ENCODE results near the gene GOT2.
"Not testable (repeated sequence)": the region's sequence is repeated elsewhere in the genome, so short reads cannot be mapped to it uniquely, and the experiment has no call there.

The GOT2 gene

DNA sequence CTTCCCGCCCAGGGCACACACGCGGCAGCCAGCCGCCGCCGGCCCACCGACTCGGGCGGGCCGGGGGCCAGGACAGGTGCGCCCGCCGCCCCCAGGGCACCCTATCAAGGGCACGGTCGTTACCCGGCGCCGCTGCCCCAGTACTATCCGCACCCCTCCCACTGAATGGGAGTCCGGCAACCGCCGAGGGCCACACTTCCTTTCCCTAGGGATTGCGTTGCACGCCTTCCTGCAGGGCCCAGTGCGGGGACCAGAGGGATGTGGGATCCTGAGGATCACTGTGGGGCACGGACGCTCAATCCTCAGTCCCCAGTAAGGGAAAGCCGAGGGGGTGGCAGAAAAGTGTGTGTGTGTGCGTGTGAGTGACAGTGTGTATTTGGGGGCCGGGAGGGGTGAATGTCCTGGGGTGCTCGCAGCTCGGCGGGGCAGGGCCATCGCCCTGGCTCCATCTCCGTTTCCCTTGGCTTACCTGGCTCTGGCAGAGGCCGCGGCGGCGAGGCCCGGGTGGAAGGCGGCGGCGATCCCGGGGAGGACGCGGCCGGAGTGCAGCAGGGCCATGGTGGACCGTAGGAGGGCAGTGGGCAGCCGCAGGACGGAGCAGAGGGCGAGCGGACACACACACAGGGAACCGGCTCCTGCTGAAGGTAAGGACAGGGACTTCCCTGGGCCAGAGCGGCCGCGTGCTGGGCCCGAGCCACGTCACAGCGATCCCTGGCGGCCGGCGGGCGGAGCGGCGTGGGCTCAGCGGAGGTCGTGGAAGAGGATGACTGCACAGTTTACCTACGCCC, at the start of gene GOT2:
Gene GOT2 (minus strand): TSS at position 646 of the 788 bp plus-strand sequence. CDS start 88 bp downstream, at position 558.
- peak; percentile 83 for DNase-seq

DNA sequence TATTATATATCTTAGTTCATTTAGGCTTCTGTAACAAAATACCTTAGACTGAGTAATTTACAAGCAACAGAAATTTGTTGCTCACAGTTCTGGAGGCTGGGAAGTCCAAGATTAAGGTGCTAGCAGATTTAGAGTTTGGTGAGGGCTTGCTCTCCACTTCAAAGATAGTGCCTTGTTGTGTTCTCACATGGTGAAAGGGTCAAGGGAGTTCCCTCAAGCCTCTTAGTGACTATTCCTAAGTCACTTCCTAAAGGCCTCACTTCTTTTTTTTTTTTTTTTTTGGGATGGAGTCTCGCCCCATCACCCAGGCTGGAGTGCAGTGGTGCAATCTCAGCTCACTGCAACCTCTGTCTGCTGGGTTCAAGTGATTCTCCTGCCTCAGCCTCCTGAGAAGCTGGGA, 45.2 kb upstream of the GOT2 start:
- not testable (repeated sequence) for DNase-seq

- DNase-seq = no peak
These were observed 39.8 kb upstream of the GOT2 start for GRCh38 chr16:58773870-58774269.

DNA sequence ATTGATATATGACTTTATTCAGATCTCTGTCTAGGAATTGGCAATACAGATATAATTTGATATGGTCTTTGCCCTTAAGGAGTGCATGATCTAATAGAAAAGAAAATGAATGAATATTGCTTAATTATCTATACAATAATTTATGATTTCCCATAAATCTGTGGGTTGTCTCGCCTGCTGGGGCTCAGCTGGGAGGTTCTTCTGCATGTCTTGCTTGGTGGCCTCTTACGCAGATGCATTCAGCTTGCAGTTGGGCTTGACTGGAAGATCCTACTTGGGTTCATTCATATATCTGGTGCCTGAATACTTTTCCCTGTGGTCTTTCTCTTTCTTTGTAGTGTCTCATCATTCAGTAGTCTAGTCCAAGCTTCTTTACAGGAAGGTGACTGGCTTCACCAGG, 34.0 kb upstream of the GOT2 start:
- DNase-seq = no peak

DNA sequence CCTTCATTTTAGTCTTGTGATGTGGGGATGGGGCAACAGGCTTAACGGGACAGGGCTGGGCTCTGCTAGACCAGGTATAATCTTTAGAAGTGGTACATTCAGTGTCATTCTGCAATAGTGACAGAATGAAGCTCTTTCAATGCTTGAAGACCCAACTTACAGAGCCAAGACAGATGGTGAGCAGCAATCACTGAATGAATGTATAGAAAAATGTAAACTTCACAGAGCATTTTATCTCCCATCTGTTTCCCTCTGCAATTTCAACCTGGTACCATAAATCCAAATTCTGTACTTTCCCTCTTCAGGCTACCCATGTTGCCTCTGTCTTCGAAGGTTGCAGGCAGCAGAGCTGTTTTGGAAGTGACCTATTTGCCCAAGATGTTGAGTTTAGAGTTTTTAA, 33.5 kb upstream of the GOT2 start:
- no peak for DNase-seq

- DNase-seq = no peak
These were observed 22.7 kb upstream of the GOT2 start for GRCh38 chr16:58756650-58757332.

- DNase-seq = peak; percentile 53
These were observed 22.0 kb upstream of the GOT2 start for GRCh38 chr16:58755989-58756649.

DNA sequence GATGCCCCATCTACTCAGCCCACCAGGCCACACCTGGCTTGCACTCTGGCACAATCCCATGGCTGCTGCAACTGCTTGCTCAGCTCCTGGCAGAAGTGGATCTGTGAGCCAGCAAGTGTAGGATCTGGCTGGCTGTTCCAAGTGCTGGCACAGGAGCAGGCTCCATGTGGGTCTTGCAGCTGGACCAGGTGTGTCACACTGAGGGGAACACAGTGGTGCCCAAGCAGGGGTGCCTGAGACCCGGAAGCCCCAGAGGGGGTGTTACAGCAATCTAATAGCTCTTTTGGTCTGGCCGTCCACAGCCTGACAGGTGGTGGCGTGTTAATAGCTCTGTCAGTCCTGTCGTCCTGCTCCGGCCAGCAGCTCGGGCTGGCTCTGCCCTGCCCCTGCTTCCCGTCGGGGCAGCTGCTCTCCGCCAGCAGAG, 19.6 kb upstream of the GOT2 start:
- no peak for DNase-seq

DNA sequence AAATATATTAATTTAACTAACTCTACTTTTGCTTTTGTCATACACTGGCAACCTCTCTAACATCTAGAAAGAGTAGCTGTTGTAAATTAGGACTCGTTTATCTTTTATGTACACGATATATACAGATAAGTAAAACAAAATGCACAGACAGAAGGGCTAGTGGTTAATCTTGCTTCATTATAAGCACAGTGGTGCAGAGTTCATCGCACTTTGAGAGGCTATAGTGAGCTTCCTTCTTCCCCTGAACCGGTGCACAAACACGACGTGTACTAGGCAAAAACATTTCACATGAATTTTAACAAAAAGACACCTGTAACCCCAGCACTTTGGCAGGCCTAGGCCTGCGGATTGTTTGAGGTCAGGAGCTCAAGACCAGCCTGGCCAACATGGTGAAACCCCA, 10.4 kb upstream of the GOT2 start:
- no peak for DNase-seq

DNA sequence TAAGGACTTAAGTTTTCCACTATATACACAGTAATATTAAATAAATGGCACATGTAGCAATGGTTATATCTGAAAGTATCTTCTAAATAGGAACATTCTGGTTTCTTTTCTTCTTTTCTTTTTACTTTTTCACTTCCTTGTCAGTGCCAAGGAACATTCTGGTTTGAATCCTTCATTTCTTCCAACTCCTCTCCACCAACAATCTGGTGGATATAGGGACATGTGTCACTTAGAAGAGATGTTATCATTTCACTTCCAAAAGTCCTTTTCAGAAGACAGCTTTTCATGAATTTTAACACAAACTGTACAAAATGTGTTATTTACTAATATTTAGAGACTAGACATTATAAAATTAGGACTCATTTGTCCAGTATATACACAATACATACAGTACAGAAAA, 7.9 kb upstream of the GOT2 start:
- no peak for DNase-seq

DNA sequence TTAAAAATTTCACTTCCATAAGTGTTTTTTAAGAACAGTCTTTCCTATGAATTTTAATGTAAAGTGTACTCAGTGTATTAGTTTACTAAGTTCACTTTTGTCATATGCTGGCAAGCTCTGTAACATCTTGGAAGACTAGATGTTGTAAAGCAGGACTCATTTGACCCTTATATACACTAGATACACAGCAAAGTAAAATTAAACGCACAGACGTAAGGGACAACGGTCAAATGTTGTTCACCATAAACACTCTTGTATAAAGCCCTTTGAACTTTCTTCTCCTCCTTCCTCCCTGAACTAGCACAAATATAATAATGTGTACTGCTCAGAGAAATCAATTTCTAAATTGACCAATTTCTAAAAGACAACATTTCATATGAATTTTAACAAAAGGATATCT, 7.0 kb upstream of the GOT2 start:
- no peak for DNase-seq

DNA sequence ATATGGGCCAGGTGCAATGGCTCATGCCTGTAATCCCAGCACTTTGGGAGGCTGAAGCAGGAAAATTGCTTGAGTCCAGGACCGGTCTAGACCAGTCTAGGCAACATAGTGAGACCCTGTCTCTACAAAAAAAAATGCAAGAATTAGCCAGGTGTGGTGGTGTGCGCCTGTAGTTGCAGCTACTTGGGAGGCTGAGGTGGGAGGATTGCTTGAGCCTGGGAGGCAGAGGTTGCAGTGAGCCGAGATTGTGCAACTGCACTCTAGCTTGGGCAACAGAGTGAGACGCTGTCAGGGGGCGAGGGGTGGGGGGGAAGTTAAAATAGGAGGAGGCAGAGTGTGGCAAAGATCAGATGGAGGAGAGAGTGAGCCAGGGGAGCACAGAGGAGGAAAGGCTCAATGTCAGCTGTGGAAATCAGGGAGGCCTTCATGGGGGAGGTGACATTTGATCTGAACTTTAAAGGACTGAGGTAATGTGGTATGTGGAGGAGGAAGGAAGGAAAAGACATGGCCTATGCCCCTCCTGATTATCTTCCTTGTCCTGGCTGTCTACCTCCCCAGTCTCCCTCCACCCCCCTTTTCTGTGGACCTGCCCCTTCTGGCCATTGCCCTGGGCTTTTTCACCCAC, 4.7 kb upstream of the GOT2 start:
- no peak for DNase-seq

GRCh38 chr16:58736341-58736740, 2.2 kb upstream of the GOT2 start:
- not testable (repeated sequence) for DNase-seq

GRCh38 chr16:58734459-58734787, 307 bp upstream of the GOT2 start:
- DNase-seq = no peak

- no peak for DNase-seq
These were observed 857 bp downstream of the GOT2 start for GRCh38 chr16:58733248-58733670.

GRCh38 chr16:58732545-58733247, 1.4 kb downstream of the GOT2 start:
- DNase-seq = no peak

GRCh38 chr16:58730724-58731370, 3.3 kb downstream of the GOT2 start:
- DNase-seq = no peak

DNA sequence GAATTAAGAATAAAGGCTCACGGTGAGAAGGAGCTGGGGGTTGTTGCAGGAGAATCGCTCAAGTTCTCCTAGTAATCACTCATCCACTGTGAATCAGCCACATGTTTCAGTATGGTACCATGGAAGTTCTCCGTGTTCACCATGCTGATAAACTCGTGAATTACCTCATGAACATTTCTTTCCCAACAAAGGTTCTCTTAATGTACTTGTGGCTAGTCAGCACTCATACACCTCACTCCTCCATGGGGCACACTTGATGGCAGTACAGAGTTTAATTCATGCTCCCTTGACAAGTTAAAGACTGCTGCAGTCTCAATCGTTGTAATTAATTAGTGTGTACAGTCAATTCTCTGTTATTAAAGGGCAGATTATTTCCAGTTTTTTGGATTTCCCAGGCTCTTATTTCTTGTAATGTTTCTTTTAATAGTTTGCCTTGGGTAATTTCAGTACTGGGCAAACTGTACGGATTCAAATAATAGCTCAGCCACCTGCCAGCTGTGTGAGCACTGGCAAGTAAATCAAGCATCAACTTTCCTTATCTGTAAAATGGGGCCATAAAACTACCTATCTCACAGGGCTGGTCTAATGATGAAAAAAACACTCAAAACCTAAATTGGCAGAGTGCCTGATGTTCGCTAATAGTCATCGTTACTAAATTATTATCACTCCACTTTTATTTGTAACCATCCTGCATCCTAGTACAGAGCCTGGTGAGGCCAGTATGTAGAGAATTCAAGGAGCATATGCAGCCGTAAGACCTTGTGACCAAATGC, 6.1 kb downstream of the GOT2 start:
- no peak for DNase-seq

DNA sequence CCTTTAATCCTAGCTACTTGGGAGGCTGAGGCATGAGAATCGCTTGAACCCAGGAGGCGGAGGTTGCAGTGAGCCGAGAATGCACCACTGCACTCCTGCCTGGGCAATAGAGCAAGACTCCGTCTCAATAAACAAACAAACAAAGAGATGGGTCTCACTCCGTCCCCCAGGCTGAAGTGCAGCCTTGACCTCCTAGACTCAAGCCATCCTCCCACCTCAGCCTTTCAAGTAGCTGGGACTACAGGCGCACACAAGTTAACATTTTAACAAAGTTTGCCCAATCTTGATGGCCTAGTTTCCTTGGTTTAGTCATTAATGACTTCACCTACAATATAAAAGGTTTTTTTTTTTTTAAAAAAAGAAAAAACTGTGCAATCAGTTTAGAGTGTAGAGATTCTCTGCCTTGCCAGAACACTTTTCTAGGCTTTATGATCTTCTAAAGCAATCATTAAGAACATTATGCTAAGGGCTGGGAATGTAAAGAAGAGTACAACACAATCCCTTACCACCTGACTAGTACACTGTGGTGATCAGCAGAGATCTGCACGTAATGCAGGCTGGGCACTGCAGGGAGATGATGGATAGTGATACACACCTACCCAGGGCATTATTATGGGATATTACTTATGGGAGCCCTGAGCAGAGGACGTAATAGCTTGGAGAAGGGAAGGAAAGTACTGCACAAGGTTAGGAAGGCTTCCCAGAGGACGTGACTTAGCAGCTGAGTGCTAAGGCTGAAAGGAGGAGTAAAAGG, 6.9 kb downstream of the GOT2 start:
- DNase-seq = no peak

- DNase-seq = no peak
These were observed 11.0 kb downstream of the GOT2 start for GRCh38 chr16:58723109-58723508.

GRCh38 chr16:58717994-58718393, 16.1 kb downstream of the GOT2 start:
- no peak for DNase-seq
